Measurements from ENCODE around the gene AMZ1. TPM values are rescaled to one million over a fixed set of nuclear protein-coding genes. Genes with fewer than 3 reads are reported as not detected.
A peak's percentile ranks its signal among the peaks of the same experiment; 100 is the strongest.

AMZ1 gene
- total and polyA plus RNA-seq, 10 of the 15 experiments (the other 5 are each of a cell fraction or from before 2014, with no cell fraction given): 0.02 to 2.0 (median 0.69) TPM

DNA sequence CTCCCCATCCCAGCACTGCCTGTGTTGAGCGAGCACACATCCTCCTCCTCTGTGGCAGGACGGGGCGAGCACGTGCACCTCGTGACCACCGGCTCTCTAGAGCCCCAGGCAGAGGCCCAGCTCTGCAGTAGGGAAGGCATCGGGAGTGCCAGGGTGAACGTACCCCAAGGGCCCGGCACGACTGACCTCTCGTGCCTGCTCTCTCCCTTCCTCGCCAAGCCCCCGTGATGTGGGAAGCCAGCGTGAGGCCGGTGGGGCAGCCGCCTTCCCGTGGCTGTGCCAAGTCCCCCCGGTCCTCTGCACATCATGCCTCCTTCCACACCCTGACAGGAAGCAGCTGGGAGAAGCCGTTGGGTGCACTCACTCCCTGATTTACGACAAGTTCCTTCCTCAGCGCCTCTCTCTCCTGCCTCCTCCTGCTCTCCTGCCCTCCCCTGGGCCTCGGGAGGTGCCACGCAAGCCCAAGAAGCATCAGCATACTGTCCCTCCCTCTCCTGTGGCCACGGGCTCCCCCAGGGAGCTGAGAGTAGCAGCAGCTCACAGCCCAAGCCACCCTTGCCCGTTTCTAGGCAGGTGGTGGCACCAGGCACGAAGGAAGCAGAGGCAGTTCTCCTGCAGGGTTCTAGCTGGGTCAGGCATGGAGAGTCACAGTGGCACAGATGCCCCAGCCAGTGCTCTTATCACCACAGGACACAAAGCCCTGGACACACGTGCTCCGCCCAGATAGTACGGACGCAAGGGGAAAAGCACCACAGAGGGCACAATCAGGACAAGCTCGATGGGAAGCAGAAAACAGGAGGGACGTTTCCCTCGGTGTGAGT is 47.0 kb downstream of the AMZ1 start:
- SMC1A ChIA-PET (ENCODE audit: uncharacterized antibody, unreplicated experiment): no interaction called here

GRCh38 chr7:2735744-2736143 is 47.7 kb downstream of the AMZ1 start:
- in situ Hi-C loops (cut with MboI) (no loop called here), intact Hi-C loops (cut with micrococcal nuclease; ENCODE audit: unreplicated experiment) (no loop called here)
- RAD21 ChIA-PET (ENCODE audit: unreplicated experiment): no interaction called here
- POLR2A ChIA-PET: no interaction called here
- H3K4me1 ChIP-seq (ENCODE audit: control insufficient read depth, insufficient read depth, low read length): peaks cover 8% of the 10 kb centered on the region
- no peak for FAIRE-seq
- H3K27ac ChIP-seq (ENCODE audit: control insufficient read depth, insufficient read depth): no peak overlapping the region
- H3K4me2 ChIP-seq (ENCODE audit: control insufficient read depth, insufficient read depth): no peak overlapping the region
- CTCF ChIA-PET: interaction anchor here (1.2 kb wide), 1 partner anchor 18 kb away, joined by 4 read pairs; no protein-coding TSS in a partner anchor
- H3K79me2 ChIP-seq (ENCODE audit: control insufficient read depth, insufficient read depth, low read length): no peaks in the 10 kb centered on the region
- H3K4me3 ChIP-seq: no peak overlapping the region
- peaks cover 0 to 5% of the 10 kb centered on the region in 2 experiments; a peak in 2 of 4 replicates for H3K36me3 ChIP-seq (ENCODE audit: control insufficient read depth in 2 of 2, insufficient read depth in 2 of 2, low read length in 1 of 2)
- BruUV-seq (replicated peaks): no TSS peak
- no peaks in the 10 kb centered on the region for H3K27me3 ChIP-seq (replicated peaks in 1 of 2; ENCODE audit: control insufficient read depth in 2 of 2, insufficient read depth in 2 of 2, low read length in 1 of 2)
- H3K9me3 ChIP-seq (replicated peaks; ENCODE audit: control insufficient read depth, insufficient read depth, low read length): no peaks in the 10 kb centered on the region
- H2AFZ ChIP-seq (ENCODE audit: control insufficient read depth, low read depth, low read length): no peak overlapping the region
- no peak for ATAC-seq
- WGBS (ENCODE audit: insufficient coverage, insufficient replicate concordance, low lambda C conversion rate, missing lambda C conversion rate): 92% methylated on average over 13 of the region's 13 CpGs
- no peak overlapping the region for H3K9ac ChIP-seq (ENCODE audit: control insufficient read depth, insufficient read depth, low read length)
- SMC1A ChIA-PET (ENCODE audit: uncharacterized antibody, unreplicated experiment): no interaction called here
- no peak for DNase-seq (ENCODE audit: low read depth, low spot score)
- no peaks in the 10 kb centered on the region for H4K20me1 ChIP-seq (ENCODE audit: control insufficient read depth, insufficient read depth)
- TF ChIP-seq SIX5 (IDR thresholded peaks at IDR 0.05; ENCODE audit: low read depth, low read length, severe bottlenecking): no peak
- TF ChIP-seq ZBTB40 (IDR thresholded peaks at IDR 0.05; ENCODE audit: borderline replicate concordance): no peak
- TF ChIP-seq SREBF1 (IDR thresholded peaks at IDR 0.05; ENCODE audit: low read length): no peak
- no peak for TF ChIP-seq LARP7 (IDR thresholded peaks at IDR 0.05)
- no peak for TF ChIP-seq ASH2L (IDR thresholded peaks at IDR 0.05; ENCODE audit: borderline replicate concordance, low read depth)
- no peak for TF ChIP-seq GABPA (IDR thresholded peaks at IDR 0.05; ENCODE audit: low read depth)
- TF ChIP-seq, protein P1, sequence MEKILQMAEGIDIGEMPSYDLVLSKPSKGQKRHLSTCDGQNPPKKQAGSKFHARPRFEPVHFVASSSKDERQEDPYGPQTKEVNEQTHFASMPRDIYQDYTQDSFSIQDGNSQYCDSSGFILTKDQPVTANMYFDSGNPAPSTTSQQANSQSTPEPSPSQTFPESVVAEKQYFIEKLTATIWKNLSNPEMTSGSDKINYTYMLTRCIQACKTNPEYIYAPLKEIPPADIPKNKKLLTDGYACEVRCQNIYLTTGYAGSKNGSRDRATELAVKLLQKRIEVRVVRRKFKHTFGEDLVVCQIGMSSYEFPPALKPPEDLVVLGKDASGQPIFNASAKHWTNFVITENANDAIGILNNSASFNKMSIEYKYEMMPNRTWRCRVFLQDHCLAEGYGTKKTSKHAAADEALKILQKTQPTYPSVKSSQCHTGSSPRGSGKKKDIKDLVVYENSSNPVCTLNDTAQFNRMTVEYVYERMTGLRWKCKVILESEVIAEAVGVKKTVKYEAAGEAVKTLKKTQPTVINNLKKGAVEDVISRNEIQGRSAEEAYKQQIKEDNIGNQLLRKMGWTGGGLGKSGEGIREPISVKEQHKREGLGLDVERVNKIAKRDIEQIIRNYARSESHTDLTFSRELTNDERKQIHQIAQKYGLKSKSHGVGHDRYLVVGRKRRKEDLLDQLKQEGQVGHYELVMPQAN (conservative IDR thresholded peaks at IDR 0.05): no peak

More for the DNA sequence above, 47.0 kb downstream of the AMZ1 start:
- no peak for FAIRE-seq
- H3K4me1 ChIP-seq (ENCODE audit: control insufficient read depth, insufficient read depth, low read length): peaks cover 8% of the 10 kb centered on the region
- POLR2A ChIA-PET: no interaction called here
- H3K9ac ChIP-seq (ENCODE audit: control insufficient read depth, insufficient read depth, low read length): no peak overlapping the region
- intact Hi-C loops (cut with micrococcal nuclease; ENCODE audit: unreplicated experiment): no loop called here
- TF ChIP-seq POLR2AphosphoS2 (IDR thresholded peaks at IDR 0.05; ENCODE audit: low read depth, low read length): no peak
- no peak for TF ChIP-seq EZH2 (IDR thresholded peaks at IDR 0.05; ENCODE audit: borderline replicate concordance, control insufficient read depth, low read depth, low read length)
- TF ChIP-seq RELA (IDR thresholded peaks at IDR 0.05; ENCODE audit: borderline replicate concordance, partially characterized antibody): no peak
- H3K79me2 ChIP-seq (ENCODE audit: control insufficient read depth, insufficient read depth, low read length): no peaks in the 10 kb centered on the region
- no peak overlapping the region for H2AFZ ChIP-seq (ENCODE audit: control insufficient read depth, low read depth, low read length)
- RAD21 ChIA-PET (ENCODE audit: unreplicated experiment): no interaction called here
- in situ Hi-C loops (cut with MboI): no loop called here
- 71% methylated on average over 23 of the region's 33 CpGs for WGBS (ENCODE audit: insufficient coverage, insufficient replicate concordance, low lambda C conversion rate, missing lambda C conversion rate)
- no peak for DNase-seq (ENCODE audit: low read depth, low spot score)
- no peak overlapping the region for H3K4me3 ChIP-seq
- peaks cover 0 to 7% of the 10 kb centered on the region in 2 experiments; a peak in 2 of 4 replicates for H3K36me3 ChIP-seq (ENCODE audit: control insufficient read depth in 2 of 2, insufficient read depth in 2 of 2, low read length in 1 of 2)
- H4K20me1 ChIP-seq (ENCODE audit: control insufficient read depth, insufficient read depth): no peaks in the 10 kb centered on the region
- H3K9me3 ChIP-seq (replicated peaks; ENCODE audit: control insufficient read depth, insufficient read depth, low read length): no peaks in the 10 kb centered on the region
- peak overlapping the region; percentile 47 for H3K4me2 ChIP-seq (ENCODE audit: control insufficient read depth, insufficient read depth)
- BruUV-seq (replicated peaks): no TSS peak
- no peak overlapping the region for H3K27ac ChIP-seq (ENCODE audit: control insufficient read depth, insufficient read depth)
- CTCF ChIA-PET: interaction anchor here (0.8 to 1.2 kb wide), 2 partner anchors 8 to 17 kb away, joined by 3 to 4 read pairs; no protein-coding TSS in a partner anchor
- no peak for ATAC-seq
- no peaks in the 10 kb centered on the region for H3K27me3 ChIP-seq (replicated peaks in 1 of 2; ENCODE audit: control insufficient read depth in 2 of 2, insufficient read depth in 2 of 2, low read length in 1 of 2)

All from GM12878 (cell line).